HL-60 (cell line): ENCODE results near the gene NOTO.

Experiments
- DNase-seq, 2 experiments: peaks; one replicate each; pipeline ENCODE4 v3.0.0-alpha.2; 2010 to 2020; ENCODE audit warnings: low read depth in 1 of 2, low spot score in 1 of 2
- H3K27ac ChIP-seq: fragments of 250-450 bp; sonication (Bioruptor Pico); replicated peaks from 2 replicates; pipeline ENCODE4 v1.5.1; 2020; ENCODE audit warnings: mild to moderate bottlenecking, moderate library complexity
- H3K27me3 ChIP-seq: fragments of 250-450 bp; sonication (Bioruptor Pico); 2 replicates; pipeline ENCODE4 v1.5.1; 2021; ENCODE audit warnings: mild to moderate bottlenecking, moderate library complexity; ENCODE audit not compliant: insufficient read depth, poor library complexity, severe bottlenecking
- H3K4me3 ChIP-seq: replicated peaks from 2 replicates; pipeline ENCODE4 v1.5.1; 2011; ENCODE audit warnings: mild to moderate bottlenecking, control low read depth, low read length; ENCODE audit not compliant: insufficient read depth
- CTCF ChIP-seq: IDR thresholded peaks from one replicate; pipeline ENCODE4 v1.5.1; 2011; ENCODE audit warnings: low read length, control low read depth, inconsistent platforms; ENCODE audit not compliant: insufficient read depth
- GABPA ChIP-seq: IDR thresholded peaks from 2 replicates; pipeline ENCODE4 v1.6.1; 2012; ENCODE audit warnings: low read depth
- POLR2AphosphoS5 ChIP-seq: IDR thresholded peaks from 2 replicates; pipeline ENCODE4 v1.6.1; 2012; ENCODE audit warnings: low read depth
- REST ChIP-seq: IDR thresholded peaks from 2 replicates; pipeline ENCODE4 v1.6.1; 2012; ENCODE audit warnings: low read depth; ENCODE audit not compliant: insufficient replicate concordance
- SPI1 ChIP-seq: IDR thresholded peaks from 2 replicates; pipeline ENCODE4 v1.6.1; 2012; ENCODE audit warnings: low read depth, mild to moderate bottlenecking, borderline replicate concordance

NOTO gene

GRCh38 chr2:73205611-73206010, 3.2 kb downstream of the NOTO start:
- no peak for DNase-seq
- Histone ChIP-seq H3K27me3 (peaks cover 34% of the 10 kb centered on the region), H3K27ac (no peak overlapping the region), H3K4me3 (no peak overlapping the region)
- TF ChIP-seq POLR2AphosphoS5 (no peak), CTCF (no peak), GABPA (no peak), SPI1 (no peak), REST (no peak)

GRCh38 chr2:73208258-73208657, 5.9 kb downstream of the NOTO start:
- Histone ChIP-seq H3K27ac (no peak overlapping the region), H3K27me3 (peaks cover 9% of the 10 kb centered on the region), H3K4me3 (no peak overlapping the region)
- TF ChIP-seq GABPA (no peak), POLR2AphosphoS5 (no peak), REST (no peak), SPI1 (no peak), CTCF (no peak)
- no peak for DNase-seq

GRCh38 chr2:73210019-73210418, 7.6 kb downstream of the NOTO start:
- no peak for TF ChIP-seq POLR2AphosphoS5
- DNase-seq = no peak
- no peak overlapping the region for H3K27ac ChIP-seq
- peaks cover under 1% of the 10 kb centered on the region for H3K27me3 ChIP-seq
- no peak overlapping the region for H3K4me3 ChIP-seq

GRCh38 chr2:73210696-73211095, 8.3 kb downstream of the NOTO start:
- DNase-seq = no peak
- TF ChIP-seq REST = no peak
- no peak for TF ChIP-seq CTCF
- no peak for TF ChIP-seq POLR2AphosphoS5
- no peak for TF ChIP-seq SPI1
- TF ChIP-seq GABPA = no peak
- Histone ChIP-seq H3K27me3 (no peaks in the 10 kb centered on the region), H3K27ac (no peak overlapping the region), H3K4me3 (no peak overlapping the region)
